ENCODE results near the gene KRT75.
"Not testable (repeated sequence)": the region's sequence is repeated elsewhere in the genome, so short reads cannot be mapped to it uniquely, and the experiment has no call there.

Gene KRT75

DNA sequence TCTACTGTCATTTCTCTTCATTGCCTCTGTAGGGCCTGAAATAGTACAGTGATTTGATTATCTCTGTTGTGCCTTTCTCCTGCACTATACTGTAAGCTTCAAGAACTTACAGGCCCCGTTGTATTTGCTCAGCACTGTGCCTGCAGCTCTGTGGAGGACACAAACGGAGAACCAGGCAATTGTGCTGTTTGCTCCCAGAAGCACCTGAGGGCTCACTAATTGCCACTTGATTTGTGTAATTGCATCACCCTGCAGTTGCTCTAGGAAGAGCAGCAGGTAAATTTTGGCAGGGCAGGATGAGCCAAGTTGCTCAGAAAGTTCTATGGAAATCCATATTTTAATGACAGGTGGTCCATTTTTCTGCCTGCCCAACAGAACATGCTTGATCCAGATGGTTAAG lies 16.4 kb downstream of the KRT75 start:
- no peak for DNase-seq (ENCODE audit: low read depth)
- no peak overlapping the region for H3K4me3 ChIP-seq (ENCODE audit: low read length)
- TF ChIP-seq, protein P1, sequence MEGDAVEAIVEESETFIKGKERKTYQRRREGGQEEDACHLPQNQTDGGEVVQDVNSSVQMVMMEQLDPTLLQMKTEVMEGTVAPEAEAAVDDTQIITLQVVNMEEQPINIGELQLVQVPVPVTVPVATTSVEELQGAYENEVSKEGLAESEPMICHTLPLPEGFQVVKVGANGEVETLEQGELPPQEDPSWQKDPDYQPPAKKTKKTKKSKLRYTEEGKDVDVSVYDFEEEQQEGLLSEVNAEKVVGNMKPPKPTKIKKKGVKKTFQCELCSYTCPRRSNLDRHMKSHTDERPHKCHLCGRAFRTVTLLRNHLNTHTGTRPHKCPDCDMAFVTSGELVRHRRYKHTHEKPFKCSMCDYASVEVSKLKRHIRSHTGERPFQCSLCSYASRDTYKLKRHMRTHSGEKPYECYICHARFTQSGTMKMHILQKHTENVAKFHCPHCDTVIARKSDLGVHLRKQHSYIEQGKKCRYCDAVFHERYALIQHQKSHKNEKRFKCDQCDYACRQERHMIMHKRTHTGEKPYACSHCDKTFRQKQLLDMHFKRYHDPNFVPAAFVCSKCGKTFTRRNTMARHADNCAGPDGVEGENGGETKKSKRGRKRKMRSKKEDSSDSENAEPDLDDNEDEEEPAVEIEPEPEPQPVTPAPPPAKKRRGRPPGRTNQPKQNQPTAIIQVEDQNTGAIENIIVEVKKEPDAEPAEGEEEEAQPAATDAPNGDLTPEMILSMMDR (conservative IDR thresholded peaks at IDR 0.05; ENCODE audit: low read length), result no peak

DNA sequence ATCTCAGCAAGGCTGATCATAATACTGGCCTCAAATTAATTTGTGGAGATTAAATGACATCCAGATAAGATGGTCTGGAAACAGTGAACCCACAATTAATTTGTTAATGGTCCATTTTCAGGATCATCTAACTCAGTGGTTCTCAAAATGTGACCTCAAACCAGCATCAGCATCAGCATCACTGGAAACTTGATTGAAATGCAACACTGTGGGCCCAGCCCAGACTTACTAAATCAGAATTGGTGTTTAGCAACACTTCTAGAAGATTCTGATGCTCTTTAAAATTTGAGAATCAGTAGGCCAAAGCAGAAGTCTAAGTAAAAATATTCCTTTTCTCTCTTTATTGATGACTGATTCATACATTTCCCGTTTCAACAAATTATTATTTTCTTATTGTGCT lies 17.4 kb downstream of the KRT75 start:
- H3K4me3 ChIP-seq (ENCODE audit: low read length), result no peak overlapping the region
- DNase-seq (ENCODE audit: low read depth), result no peak
- TF ChIP-seq, protein P1 (conservative IDR thresholded peaks at IDR 0.05; ENCODE audit: low read length), result no peak

DNA sequence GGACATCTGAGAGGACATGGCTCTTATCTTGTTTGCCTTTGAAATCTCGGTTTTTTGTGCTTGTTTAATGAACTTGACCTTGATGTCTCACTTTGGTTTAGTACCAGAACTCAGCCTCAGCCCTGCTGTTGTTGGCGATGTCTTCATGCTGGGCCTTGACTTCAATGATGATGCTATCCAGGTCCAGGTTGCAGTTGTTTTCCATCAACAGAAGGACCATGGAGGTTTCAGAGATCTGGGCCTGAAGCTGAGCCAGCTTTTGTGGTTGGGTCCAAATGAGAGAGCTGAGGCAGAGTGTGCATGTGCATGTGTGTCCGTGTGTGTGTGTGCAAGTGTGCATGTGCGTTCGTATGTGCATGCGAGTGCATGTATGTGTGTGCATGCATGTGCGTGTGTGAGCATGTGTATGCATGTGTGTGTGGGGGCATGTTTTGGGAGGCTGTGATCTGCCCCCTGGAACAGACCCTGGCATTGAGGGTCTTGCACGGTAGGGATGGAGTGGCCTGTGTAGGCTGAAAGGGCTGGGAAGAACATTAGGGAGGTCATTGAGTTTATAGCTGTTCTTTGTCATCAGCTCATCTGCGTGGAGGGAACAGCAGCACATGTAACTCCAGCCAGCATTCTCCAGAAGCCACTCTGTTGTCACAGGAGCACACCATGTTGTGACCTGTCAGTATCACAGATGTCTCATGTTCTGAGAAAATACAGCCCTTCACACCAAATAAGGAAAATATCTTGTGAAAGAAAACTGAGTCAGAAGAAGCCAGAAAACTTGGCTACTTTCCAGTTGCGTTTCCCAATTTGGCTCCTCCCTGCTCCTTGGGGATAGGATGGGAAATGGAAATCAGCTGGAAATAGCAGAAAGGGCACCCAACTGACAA lies 18.1 kb downstream of the KRT75 start:
- TF ChIP-seq, protein P1 (conservative IDR thresholded peaks at IDR 0.05; ENCODE audit: low read length), result no peak
- DNase-seq (ENCODE audit: low read depth), result peak; percentile 80
- no peak overlapping the region for H3K4me3 ChIP-seq (ENCODE audit: low read length)

DNA sequence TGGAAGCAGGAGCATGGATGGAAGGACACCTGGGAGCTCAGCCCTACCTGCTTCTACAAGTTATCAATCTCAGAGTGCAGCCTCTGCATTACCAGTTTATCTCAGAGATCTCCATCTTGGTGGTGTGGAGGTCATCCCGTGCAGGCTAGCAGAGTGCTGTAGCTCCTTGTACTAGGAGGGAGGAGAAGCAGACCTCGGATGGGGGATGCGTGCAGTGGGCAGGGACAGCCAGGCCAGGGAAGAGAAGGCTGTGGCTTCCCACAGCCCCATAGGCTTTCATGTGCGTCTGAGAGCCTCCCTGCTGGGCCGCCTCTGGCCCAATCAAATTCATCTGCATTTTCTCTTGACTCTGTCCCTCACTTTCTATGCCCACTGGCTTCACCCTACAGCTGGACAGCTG lies 19.2 kb downstream of the KRT75 start:
- TF ChIP-seq, protein P1 (conservative IDR thresholded peaks at IDR 0.05; ENCODE audit: low read length), result no peak
- no peak for DNase-seq (ENCODE audit: low read depth)
- no peak overlapping the region for H3K4me3 ChIP-seq (ENCODE audit: low read length)

DNA sequence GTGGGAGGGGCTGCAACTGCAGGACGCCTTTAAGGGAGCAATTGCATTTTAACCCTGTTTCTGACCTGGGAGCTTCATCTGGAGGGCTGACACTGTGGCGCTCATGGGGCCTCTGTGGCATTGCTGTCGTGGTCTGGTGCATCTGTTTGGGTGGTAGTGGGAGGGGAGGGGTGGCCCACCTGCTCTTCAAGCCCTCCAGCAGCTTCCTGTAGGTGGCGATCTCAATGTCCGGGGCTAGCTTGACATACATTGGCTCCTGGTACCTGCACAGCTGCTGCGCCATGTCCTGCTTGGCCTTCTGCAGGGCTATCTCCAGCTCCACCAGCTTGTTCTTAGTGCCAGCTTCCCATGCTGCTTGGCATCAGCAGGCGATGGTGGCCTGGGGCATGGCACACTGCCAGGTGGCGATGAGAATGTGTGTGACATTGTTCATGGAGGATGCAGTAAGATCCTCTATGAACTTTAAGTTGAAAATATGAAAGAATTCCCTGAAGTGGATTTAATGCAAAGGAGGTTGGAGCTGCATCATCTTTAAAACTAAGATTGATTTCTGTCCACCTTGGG lies 20.3 kb downstream of the KRT75 start:
- DNase-seq (ENCODE audit: low read depth), result no peak
- no peak overlapping the region for H3K4me3 ChIP-seq (ENCODE audit: low read length)
- TF ChIP-seq, protein P1 (conservative IDR thresholded peaks at IDR 0.05; ENCODE audit: low read length), result no peak

DNA sequence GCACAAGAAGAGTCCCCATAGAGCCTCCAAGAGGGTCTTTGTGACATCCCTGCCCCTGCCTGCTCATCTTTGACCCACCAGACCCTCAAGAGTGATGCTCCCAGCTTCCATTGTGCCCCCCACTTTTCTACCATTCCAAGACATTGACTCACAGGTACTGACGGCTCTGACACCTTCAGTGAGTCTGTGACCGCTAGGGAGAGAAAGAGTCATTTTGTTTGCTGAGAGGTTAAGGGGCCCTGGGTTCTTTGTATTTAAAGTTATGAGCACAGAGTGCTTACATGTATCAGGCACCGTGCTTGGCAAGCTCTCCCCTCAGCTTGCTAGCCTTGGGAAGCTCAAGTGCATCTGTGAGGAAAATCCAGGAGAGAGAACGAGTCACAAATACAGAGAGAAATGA lies 21.0 kb downstream of the KRT75 start:
- TF ChIP-seq, protein P1 (conservative IDR thresholded peaks at IDR 0.05; ENCODE audit: low read length), result no peak
- no peak overlapping the region for H3K4me3 ChIP-seq (ENCODE audit: low read length)
- no peak for DNase-seq (ENCODE audit: low read depth)

DNA sequence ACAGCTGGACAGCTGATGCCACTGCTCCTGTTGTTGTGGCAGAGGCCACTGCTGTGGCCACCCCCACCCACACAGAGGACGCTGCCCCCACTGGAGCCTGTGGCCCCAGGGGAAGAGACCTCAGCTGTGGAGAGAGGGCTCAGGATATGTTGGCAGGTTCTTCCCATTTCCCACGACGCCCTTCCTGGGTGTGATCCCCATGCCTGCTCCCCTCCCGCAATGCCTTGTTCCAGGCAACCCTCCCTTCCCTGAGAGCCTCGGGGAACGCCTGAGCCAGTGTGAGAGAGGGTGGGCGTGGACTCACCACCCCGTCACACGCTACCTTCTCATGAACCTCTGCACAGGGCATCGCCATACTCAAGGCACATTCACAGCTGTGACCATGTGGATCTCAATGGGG lies 22.4 kb downstream of the KRT75 start:
- no peak for DNase-seq (ENCODE audit: low read depth)
- TF ChIP-seq, protein P1 (conservative IDR thresholded peaks at IDR 0.05; ENCODE audit: low read length), result no peak
- H3K4me3 ChIP-seq (ENCODE audit: low read length), result no peak overlapping the region

DNA sequence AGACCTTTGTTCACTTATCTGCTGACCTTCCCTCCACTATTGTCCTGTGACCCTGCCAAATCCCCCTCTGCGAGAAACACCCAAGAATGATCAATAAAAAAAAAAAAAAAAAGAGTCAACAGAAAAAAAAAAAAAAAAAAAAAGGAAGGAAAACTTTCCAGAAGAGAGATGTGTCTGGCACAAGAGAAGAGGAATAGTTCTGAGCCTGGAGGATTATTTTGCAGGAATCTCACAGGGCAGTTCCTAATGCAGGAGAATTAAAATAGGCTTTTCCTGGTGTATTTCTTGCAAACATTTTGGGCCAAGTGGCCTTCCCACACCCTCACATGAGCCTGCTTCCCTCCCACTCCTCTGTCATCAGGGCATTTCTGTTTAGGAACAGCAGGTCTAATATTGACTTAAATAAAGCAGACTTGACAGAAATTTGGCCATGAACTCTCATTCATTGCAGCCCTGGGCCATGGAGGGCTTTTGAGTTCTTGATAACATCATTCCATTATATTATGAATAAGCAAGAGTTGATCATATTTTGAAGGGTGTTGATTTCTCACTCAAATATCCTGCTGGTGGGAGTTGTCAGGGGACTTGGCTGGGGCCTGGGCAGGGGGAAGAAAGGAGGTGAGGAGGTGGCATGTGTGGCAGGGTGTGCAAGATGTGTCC lies 23.5 kb downstream of the KRT75 start:
- not testable (repeated sequence) for DNase-seq (ENCODE audit: low read depth); H3K4me3 ChIP-seq (ENCODE audit: low read length)

Data from AG10803 (cell line).